ENCODE results near the gene APOBEC3A. TPM values are rescaled to one million over a fixed set of nuclear protein-coding genes. Genes with fewer than 3 reads are reported as not detected.

The APOBEC3A gene
- polyA plus RNA-seq, 1 experiment, result not detected

DNA sequence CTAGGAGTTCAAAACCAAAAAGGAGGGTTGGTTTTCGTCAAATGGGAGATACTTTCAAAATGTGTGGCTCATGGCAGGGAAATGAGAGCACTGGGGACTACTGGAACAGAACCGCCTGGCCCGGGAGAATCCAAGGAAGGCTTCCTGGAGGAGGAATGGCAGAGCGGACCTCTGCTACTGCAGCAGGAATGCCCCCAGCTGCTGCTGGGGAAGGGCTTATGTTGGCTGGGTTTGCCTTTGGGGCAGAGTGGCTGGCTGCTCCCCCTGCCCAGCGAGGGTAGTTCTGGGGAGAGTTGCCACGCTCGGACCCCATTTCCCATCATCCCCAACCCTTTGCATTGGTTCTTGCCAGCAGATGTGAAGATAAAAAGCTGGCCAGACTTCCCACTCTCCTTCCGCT lies 10.6 kb upstream of the APOBEC3A start:
- Histone ChIP-seq H3K9me3 (ENCODE audit: control insufficient read depth, insufficient read depth, low read length) (no peaks in the 10 kb centered on the region), H3K27ac (ENCODE audit: low read depth, low read length) (no peak overlapping the region), H3K27me3 (ENCODE audit: control insufficient read depth, insufficient read depth, low read length) (peaks cover 57% of the 10 kb centered on the region), H3K4me3 (ENCODE audit: low read depth, low read length) (no peak overlapping the region)
- TF ChIP-seq CTCF (IDR thresholded peaks at IDR 0.05; ENCODE audit: low read depth, low read length), result no peak
- DNase-seq (ENCODE audit: low read depth, low spot score), result no peak
- ChIA-PET POLR2A (no interaction called here), CTCF (interaction anchor here (1.5 kb wide), 1 partner anchor 56 kb away, joined by 3 read pairs; no protein-coding TSS in a partner anchor)

DNA sequence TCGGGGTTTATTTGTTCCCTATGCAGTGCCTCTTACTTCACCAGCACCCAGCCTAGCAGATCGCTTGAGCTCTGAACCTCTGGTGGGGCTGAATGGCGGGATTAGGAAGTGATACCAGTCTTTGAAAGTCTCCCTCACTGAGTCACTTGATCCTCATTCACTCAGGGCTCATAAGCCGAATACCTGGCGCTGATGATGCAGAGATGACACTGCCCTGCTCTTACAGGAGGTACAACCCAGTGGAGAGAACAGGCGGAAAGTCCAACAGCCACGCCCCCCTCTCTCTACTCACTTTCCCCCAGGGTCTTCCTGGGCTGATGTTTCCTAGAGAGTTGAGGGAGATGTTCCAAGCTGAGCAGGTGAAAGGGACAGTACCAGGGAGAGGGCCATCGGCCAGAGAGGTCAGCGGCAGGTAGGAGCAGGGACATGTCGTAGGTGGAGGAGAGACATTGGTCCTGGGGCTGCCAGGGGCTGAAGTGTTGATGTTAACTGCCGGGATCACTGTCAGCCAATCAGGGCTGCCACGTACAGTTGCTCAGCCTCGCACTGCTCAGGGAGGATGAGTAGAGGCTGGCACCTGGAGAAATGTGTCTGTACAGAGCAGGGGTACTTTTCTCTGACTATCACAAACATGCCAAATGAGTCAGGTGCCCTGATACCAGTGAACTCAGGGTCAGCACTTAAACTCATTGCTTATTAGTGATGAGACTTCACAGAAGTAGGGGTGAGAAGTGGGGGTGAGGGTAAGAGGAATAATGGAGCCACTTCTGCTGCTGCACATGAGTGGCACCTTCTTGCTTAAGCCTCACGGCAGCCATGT lies 9.9 kb upstream of the APOBEC3A start:
- Histone ChIP-seq H3K4me3 (ENCODE audit: low read depth, low read length) (no peak overlapping the region), H3K27me3 (ENCODE audit: control insufficient read depth, insufficient read depth, low read length) (peaks cover 58% of the 10 kb centered on the region), H3K9me3 (ENCODE audit: control insufficient read depth, insufficient read depth, low read length) (no peaks in the 10 kb centered on the region), H3K27ac (ENCODE audit: low read depth, low read length) (no peak overlapping the region)
- DNase-seq (ENCODE audit: low read depth, low spot score), result no peak
- TF ChIP-seq CTCF (IDR thresholded peaks at IDR 0.05; ENCODE audit: low read depth, low read length), result no peak
- CTCF ChIA-PET, result interaction anchor here (1.5 kb wide), 1 partner anchor 56 kb away, joined by 3 read pairs; no protein-coding TSS in a partner anchor
- POLR2A ChIA-PET, result no interaction called here

DNA sequence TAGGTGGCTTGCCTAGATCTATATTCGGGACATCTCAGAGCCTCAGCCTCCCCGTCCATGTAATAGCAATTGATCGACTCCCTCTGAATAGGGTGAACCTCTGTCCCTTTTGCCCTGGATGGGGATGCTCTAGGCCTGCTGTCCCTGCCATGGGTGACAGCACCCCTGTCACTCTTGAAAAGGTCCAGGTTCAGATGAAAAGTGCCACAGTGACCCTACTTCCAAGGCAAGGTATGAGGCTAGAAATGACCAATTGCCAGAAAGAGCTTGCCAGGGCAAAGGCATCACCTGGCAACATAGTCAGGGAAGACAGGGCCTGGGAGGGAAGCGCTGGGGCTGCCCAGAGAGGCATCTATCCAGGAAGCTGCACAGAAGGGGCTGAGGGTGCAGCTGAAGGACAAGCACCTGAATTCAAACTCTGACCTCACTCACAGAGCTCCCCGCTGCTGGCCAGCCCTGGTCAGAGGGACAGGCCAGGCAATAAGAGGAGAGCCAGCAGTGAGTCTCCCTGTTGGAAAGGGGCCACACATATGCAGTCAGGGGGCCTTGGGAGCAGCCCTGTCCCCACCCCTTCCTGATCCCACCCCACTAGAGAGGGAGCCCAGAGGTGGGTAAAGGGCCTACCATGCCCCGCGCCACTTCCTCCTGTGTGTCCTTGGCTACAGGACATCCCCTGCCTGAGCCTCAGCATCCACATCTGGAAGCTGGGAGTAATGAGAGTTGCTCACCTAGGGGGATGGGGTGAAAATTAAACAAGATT lies 9.0 kb upstream of the APOBEC3A start:
- ChIA-PET CTCF (no interaction called here), POLR2A (no interaction called here)
- TF ChIP-seq CTCF (IDR thresholded peaks at IDR 0.05; ENCODE audit: low read depth, low read length), result no peak
- H3K9me3 ChIP-seq (ENCODE audit: control insufficient read depth, insufficient read depth, low read length), result no peaks in the 10 kb centered on the region
- H3K27ac ChIP-seq (ENCODE audit: low read depth, low read length), result no peak overlapping the region
- peaks cover 60% of the 10 kb centered on the region for H3K27me3 ChIP-seq (ENCODE audit: control insufficient read depth, insufficient read depth, low read length)
- DNase-seq (ENCODE audit: low read depth, low spot score), result no peak
- H3K4me3 ChIP-seq (ENCODE audit: low read depth, low read length), result no peak overlapping the region

GRCh38 chr22:38949889-38950405 lies 7.5 kb upstream of the APOBEC3A start:
- Histone ChIP-seq H3K9me3 (ENCODE audit: control insufficient read depth, insufficient read depth, low read length) (no peaks in the 10 kb centered on the region), H3K27ac (ENCODE audit: low read depth, low read length) (no peak overlapping the region), H3K4me3 (ENCODE audit: low read depth, low read length) (no peak overlapping the region), H3K27me3 (ENCODE audit: control insufficient read depth, insufficient read depth, low read length) (peaks cover 56% of the 10 kb centered on the region)
- no peak for TF ChIP-seq CTCF (IDR thresholded peaks at IDR 0.05; ENCODE audit: low read depth, low read length)
- no peak for DNase-seq (ENCODE audit: low read depth, low spot score)
- ChIA-PET CTCF (no interaction called here), POLR2A (no interaction called here)

Data from AG04450 (cell line).